ENCODE data around the gene NUP188.

Gene NUP188

GRCh38 chr9:128902351-128903078 lies 45.0 kb upstream of the NUP188 start:
- no peak for TF ChIP-seq CTCF (IDR thresholded peaks at IDR 0.05)

GRCh38 chr9:128903079-128903461 lies 44.4 kb upstream of the NUP188 start:
- TF ChIP-seq CTCF (IDR thresholded peaks at IDR 0.05), result no peak

GRCh38 chr9:128903871-128904620 lies 43.5 kb upstream of the NUP188 start:
- TF ChIP-seq CTCF (IDR thresholded peaks at IDR 0.05), result no peak

- TF ChIP-seq CTCF (IDR thresholded peaks at IDR 0.05), result no peak
Measured at GRCh38 chr9:128905964-128906363, 41.5 kb upstream of the NUP188 start.

GRCh38 chr9:128906741-128907140 lies 40.8 kb upstream of the NUP188 start:
- TF ChIP-seq CTCF (IDR thresholded peaks at IDR 0.05), result no peak

GRCh38 chr9:128908372-128908771 lies 39.1 kb upstream of the NUP188 start:
- TF ChIP-seq CTCF (IDR thresholded peaks at IDR 0.05), result no peak

- no peak for TF ChIP-seq CTCF (IDR thresholded peaks at IDR 0.05)
Measured at GRCh38 chr9:128909859-128910258, 37.6 kb upstream of the NUP188 start.

All from LNCAP (cell line).